GM23248 (cell line): ENCODE measurements around the gene PLCB3. TPM values are rescaled to one million over a fixed set of nuclear protein-coding genes. Genes with fewer than 3 reads are reported as not detected.

Source experiments
- DNase-seq: peaks from one replicate; pipeline ENCODE4 v3.0.0-alpha.2; 2015
- H2AFZ ChIP-seq: fragments of 200-600 bp; sonication (generic); 2 replicates; pipeline ENCODE4 v1.6.1; 2016; ENCODE audit warnings: antibody characterized with exemption
- H3F3A ChIP-seq: fragments of 200-600 bp; sonication (generic); 2 replicates; pipeline ENCODE4 v1.6.1; 2016; ENCODE audit warnings: mild to moderate bottlenecking, antibody characterized with exemption, mixed run types; ENCODE audit not compliant: insufficient read depth
- H3K27ac ChIP-seq: fragments of 200-600 bp; sonication (generic); 2 replicates; pipeline ENCODE4 v1.5.1; 2016; ENCODE audit warnings: mild to moderate bottlenecking
- H3K27me3 ChIP-seq: fragments of 200-600 bp; sonication (generic); replicated peaks from 2 replicates; pipeline ENCODE4 v1.6.1; 2016; ENCODE audit warnings: mild to moderate bottlenecking; ENCODE audit not compliant: insufficient read depth
- H3K36me3 ChIP-seq: fragments of 200-600 bp; sonication (generic); 2 replicates; pipeline ENCODE4 v1.6.1; 2016; ENCODE audit warnings: low read depth, mild to moderate bottlenecking
- H3K4me1 ChIP-seq: fragments of 200-600 bp; sonication (generic); 2 replicates; pipeline ENCODE4 v1.6.1; 2016; ENCODE audit warnings: mild to moderate bottlenecking; ENCODE audit not compliant: insufficient read depth
- H3K4me2 ChIP-seq: fragments of 200-600 bp; sonication (generic); one replicate; pipeline ENCODE4 v1.6.1; 2016; ENCODE audit warnings: mild to moderate bottlenecking; ENCODE audit not compliant: unreplicated experiment
- H3K4me3 ChIP-seq: fragments of 200-600 bp; sonication (generic); 2 replicates; pipeline ENCODE4 v1.5.1; 2016; ENCODE audit warnings: mild to moderate bottlenecking
- H3K79me2 ChIP-seq: fragments of 200-600 bp; sonication (generic); 2 replicates; pipeline ENCODE4 v1.6.1; 2016; ENCODE audit warnings: mild to moderate bottlenecking; ENCODE audit not compliant: insufficient read depth
- H3K9ac ChIP-seq: fragments of 200-600 bp; sonication (generic); 2 replicates; pipeline ENCODE4 v1.6.1; 2016; ENCODE audit warnings: mild to moderate bottlenecking
- H3K9me2 ChIP-seq: fragments of 200-600 bp; sonication (generic); 2 replicates; pipeline ENCODE4 v1.6.1; 2016; ENCODE audit warnings: mixed run types, mild to moderate bottlenecking, moderate library complexity; ENCODE audit not compliant: insufficient read depth
- H3K9me3 ChIP-seq: fragments of 200-600 bp; sonication (generic); one replicate; pipeline ENCODE4 v1.6.1; 2017; ENCODE audit warnings: low read depth
- H4K20me1 ChIP-seq: fragments of 200-600 bp; sonication (generic); 2 replicates; pipeline ENCODE4 v1.6.0; 2016; ENCODE audit not compliant: insufficient read depth
- EZH2 ChIP-seq: fragments of 200-600 bp; sonication (generic); IDR thresholded peaks from 2 replicates; pipeline ENCODE4 v1.6.1; 2018; ENCODE audit warnings: antibody characterized with exemption, mild to moderate bottlenecking; ENCODE audit not compliant: insufficient read depth, poor library complexity, severe bottlenecking
- EZH2phosphoT487 ChIP-seq: fragments of 200-600 bp; sonication (generic); IDR thresholded peaks from 2 replicates; pipeline ENCODE4 v1.6.1; 2018; ENCODE audit warnings: antibody characterized with exemption, moderate library complexity, mild to moderate bottlenecking, low read depth; ENCODE audit not compliant: insufficient read depth
- WGBS, 2 experiments: methylation state at CpG; one replicate each; pipeline ENCODE4 v1.1.6; 2015 to 2017; ENCODE audit warnings: low lambda C conversion rate in 2 of 2, low coverage in 1 of 2; ENCODE audit errors: missing lambda C conversion rate in 2 of 2; 5-methylcytosine and 5-hydroxymethylcytosine counted together
- in situ Hi-C: fragments of 300-500 bp; cut with MboI; formaldehyde crosslinking; loops from 2 replicates; pipeline ENCODE4 v1.15.0; 2020
- polyA plus RNA-seq: library from polyadenylated mRNA; unstranded; fragments of >200 nt; fragmentation: Nextera tagmentation; extraction: Ambion mirVana; gene quantifications from 2 replicates; pipeline ENCODE4 v1.2.1, GENCODE V29; 2016
- total RNA-seq: library from RNA; depleted of rRNA; stranded (reverse); fragments of >200 nt; shearing (Covaris generic); gene quantifications from 2 replicates; pipeline ENCODE4 v1.2.3, GENCODE V29; 2014

PLCB3 gene
- total and polyA plus RNA-seq, 2 experiments from 2014 or later, result 6.5 to 32.7 TPM

DNA sequence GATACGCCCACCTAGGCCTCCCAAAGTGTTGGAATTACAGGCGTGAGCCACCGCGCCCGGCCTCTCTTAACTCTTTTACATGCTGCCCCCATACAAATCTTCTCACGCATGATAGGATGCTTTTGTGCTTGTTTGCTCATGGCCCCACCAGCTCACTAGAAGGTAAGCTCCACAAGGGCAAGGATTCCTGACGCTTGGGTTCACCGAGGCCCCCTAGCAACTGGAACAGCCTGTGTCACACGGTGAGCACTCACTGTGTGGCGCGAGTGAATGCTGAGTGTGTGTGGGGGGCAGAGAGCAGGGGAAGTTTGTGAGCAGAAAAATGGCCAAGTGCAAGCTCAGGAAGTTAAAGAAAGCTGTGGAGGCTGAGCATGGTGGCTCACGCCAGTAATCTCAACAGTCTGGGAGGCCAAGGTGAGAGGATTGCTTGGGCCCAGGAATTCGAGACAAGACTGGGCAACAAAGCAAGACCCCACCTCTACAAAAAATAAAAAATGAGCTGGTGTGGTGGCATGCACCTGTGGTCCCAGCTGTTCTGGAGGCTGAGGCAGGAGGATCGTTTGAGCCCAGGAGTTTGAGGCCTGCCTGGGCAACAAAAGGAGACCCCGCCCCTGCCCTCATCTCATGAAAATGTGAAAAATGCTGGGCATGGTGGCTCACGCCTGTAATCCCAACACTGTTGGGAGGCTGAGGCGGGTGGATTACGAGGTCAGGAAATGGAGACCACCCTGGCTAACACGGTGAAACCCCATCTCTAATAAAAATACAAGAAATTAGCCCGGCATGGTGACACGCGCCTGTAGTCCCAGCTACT, 30.8 kb downstream of the PLCB3 start:
- Histone ChIP-seq H3F3A (peaks cover 9% of the 10 kb centered on the region), H3K79me2 (peaks cover 34% of the 10 kb centered on the region), H3K4me2 (no peak overlapping the region), H3K9me2 (no peaks in the 10 kb centered on the region), H3K4me3 (no peak overlapping the region), H2AFZ (no peak overlapping the region), H3K36me3 (0 out of 2 replicates have a peak, but pooled peaks cover 8% of the 10 kb centered on the region), H3K9me3 (no peaks in the 10 kb centered on the region), H3K9ac (no peak overlapping the region), H4K20me1 (no peaks in the 10 kb centered on the region), H3K27ac (no peak overlapping the region), H3K27me3 (no peaks in the 10 kb centered on the region), H3K4me1 (peaks cover 5% of the 10 kb centered on the region)
- TF ChIP-seq EZH2phosphoT487 (no peak), EZH2 (no peak)
- in situ Hi-C loops, result no loop called here
- WGBS, 2 experiments, result 93 to 95% methylated on average over 21 to 22 of the region's 22 CpGs
- no peak for DNase-seq

DNA sequence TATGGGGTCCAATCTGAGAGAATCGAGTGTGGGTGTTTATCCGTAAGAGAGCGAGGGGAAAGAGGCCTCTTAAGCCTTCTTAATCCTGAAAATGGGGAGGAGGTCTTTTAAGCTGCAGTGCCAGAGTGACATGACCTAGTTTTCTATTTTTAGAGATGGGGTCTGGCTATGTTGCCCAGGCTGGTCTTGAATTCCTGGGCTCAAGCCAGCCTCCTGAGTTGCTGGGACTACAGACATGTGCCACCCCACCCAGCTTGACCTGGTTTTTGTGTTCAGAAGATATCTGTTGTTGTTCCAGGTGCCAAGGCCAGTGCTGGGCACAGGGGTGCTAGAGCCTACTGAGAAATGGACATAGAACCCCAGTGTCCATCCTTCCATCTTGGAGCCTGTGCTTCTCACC, 31.8 kb downstream of the PLCB3 start:
- Histone ChIP-seq H3K79me2 (peaks cover 39% of the 10 kb centered on the region), H3K9me2 (no peaks in the 10 kb centered on the region), H3K9ac (peak overlapping the region; percentile 92), H3F3A (no peaks in the 10 kb centered on the region; the same call in 1 of the 2 replicates), H3K9me3 (no peaks in the 10 kb centered on the region), H3K4me2 (no peak overlapping the region), H3K4me1 (no peaks in the 10 kb centered on the region), H4K20me1 (no peaks in the 10 kb centered on the region), H3K36me3 (0 out of 2 replicates have a peak, but pooled peaks cover 5% of the 10 kb centered on the region), H3K4me3 (peak overlapping the region; percentile 88; the same call in 1 of the 2 replicates), H3K27ac (no peak overlapping the region), H3K27me3 (no peaks in the 10 kb centered on the region), H2AFZ (no peak overlapping the region)
- WGBS, 2 experiments, result 97 to 98% methylated on average over 3 of the region's 3 CpGs
- no peak for DNase-seq
- TF ChIP-seq EZH2 (no peak), EZH2phosphoT487 (no peak)
- in situ Hi-C loops, result no loop called here

DNA sequence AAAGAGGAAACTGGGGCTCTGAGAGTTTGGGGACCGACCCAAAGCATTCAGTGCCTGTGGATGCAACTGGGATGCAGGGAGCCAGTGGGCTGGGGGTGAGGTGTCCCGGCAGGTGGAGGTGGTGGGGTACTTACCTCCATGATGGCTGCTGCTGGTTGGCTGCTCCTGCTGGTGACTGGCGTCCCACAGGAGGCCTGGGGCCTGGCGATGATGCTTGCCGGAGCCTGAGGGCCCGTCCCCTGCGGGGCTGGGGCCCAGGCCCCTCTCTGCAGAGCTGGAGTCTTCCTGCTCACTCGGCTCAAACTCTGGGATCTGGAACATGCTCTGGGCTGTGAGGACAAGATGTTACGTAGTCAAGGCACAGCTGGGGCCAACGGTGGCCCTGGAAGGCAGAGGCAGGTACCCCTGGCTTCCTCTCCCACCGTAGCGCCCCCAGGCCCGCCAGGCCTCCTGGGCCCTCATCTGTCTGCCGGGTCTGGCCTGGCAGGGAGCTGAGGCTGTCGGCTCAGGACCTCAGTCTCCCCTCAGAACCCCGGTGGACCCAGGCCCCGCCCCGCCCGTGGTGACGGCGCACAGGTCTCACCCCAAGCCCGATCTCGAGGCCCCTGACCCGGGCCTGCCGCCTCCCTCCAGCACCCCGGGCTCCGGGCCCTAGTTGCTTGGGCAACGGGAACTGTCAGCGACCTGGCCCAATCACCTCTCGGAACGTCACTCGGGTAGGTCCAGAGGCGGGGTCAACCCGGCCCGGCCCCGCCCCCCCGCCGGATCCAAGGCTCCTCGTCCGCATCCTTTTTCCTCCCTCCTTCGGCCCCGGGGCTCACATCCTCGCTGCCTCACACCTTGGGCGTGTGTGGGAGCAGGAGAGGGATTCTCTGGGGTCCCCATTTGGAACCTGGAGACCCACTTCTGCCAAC, 33.0 kb downstream of the PLCB3 start, which contains the start of gene BAD:
Gene BAD, minus strand, starts transcription at position 618 of the 914 bp plus-strand sequence. Its CDS starts 297 bp downstream, at position 321.
- peak within 1 kb of the TSS; percentile 88 for H3K27ac ChIP-seq
- no peaks in the 10 kb centered on the region for H3K4me1 ChIP-seq
- in situ Hi-C loops, result no loop called here

More for the DNA sequence above, 33.0 kb downstream of the PLCB3 start, which contains the start of gene BAD:
- Histone ChIP-seq H3K79me2 (peaks cover 39% of the 10 kb centered on the region), H3F3A (no peaks in the 10 kb centered on the region), H3K36me3 (0 out of 2 replicates have a peak, but pooled peaks cover 5% of the 10 kb centered on the region), H3K9me3 (no peaks in the 10 kb centered on the region), H3K4me3 (peak within 1 kb of the TSS; percentile 88), H3K27me3 (no peaks in the 10 kb centered on the region), H3K4me2 (peak within 1 kb of the TSS; percentile 97), H3K9me2 (no peaks in the 10 kb centered on the region), H4K20me1 (no peaks in the 10 kb centered on the region), H3K9ac (peak within 1 kb of the TSS; percentile 92), H2AFZ (peak within 1 kb of the TSS; percentile 85)
- TF ChIP-seq EZH2phosphoT487 (no peak), EZH2 (no peak)
- peak; percentile 98 for DNase-seq
- 3 to 4% methylated on average over 37 to 39 of the region's 44 CpGs for WGBS, 2 experiments
